Activated CD4-positive, alpha-beta memory T cell treated with anti-CD3 and anti-CD28 coated beads, Interleukin-2, amount 10 ng/mL, durations not matched to agents 7 days and 5 days (primary cell): Measurements from ENCODE around the gene HES6. TPM values are rescaled to one million over a fixed set of nuclear protein-coding genes. Genes with fewer than 3 reads are reported as not detected.
"Not testable (repeated sequence)": the region's sequence is repeated elsewhere in the genome, so short reads cannot be mapped to it uniquely, and the experiment has no call there.

Source experiments
- CTCF ChIA-PET: fragments of 350-600 bp; sonication (Branson Sonifier 250); formaldehyde crosslinking; loops from one replicate; lab custom pipeline; 2021; ENCODE audit warnings: antibody characterized with exemption, inconsistent platforms; lab: Charles Lee
- POLR2A ChIA-PET: fragments of 350-600 bp; sonication (Branson Sonifier 250); formaldehyde crosslinking; loops from one replicate; lab custom pipeline; 2021; ENCODE audit warnings: antibody characterized with exemption; lab: Charles Lee
- DNase-seq: peaks from one replicate; pipeline ENCODE4 v3.0.0-alpha.2; 2020
- H3K27ac Mint-ChIP-seq: one replicate; pipeline ENCODE4 v1.8.0; 2021; ENCODE audit warnings: mild to moderate bottlenecking, mixed read lengths
- H3K27me3 Mint-ChIP-seq: one replicate; pipeline ENCODE4 v1.8.0; 2021; ENCODE audit warnings: mixed read lengths
- H3K36me3 Mint-ChIP-seq: one replicate; pipeline ENCODE4 v1.8.0; 2021; ENCODE audit warnings: low read depth, mixed read lengths
- H3K4me1 Mint-ChIP-seq: one replicate; pipeline ENCODE4 v1.8.0; 2021; ENCODE audit warnings: mixed read lengths
- H3K4me3 Mint-ChIP-seq: one replicate; pipeline ENCODE4 v1.8.0; 2021; ENCODE audit warnings: mild to moderate bottlenecking, mixed read lengths
- H3K9me3 Mint-ChIP-seq: one replicate; pipeline ENCODE4 v1.8.0; 2021; ENCODE audit warnings: mixed read lengths
- total RNA-seq, 2 experiments: library from RNA; stranded (reverse); gene quantifications; one replicate each; pipeline ENCODE4 v1.2.3, GENCODE V29; 2021

The HES6 gene
- total RNA-seq, 2 experiments from 2014 or later: 2.7 to 3.7 TPM

DNA sequence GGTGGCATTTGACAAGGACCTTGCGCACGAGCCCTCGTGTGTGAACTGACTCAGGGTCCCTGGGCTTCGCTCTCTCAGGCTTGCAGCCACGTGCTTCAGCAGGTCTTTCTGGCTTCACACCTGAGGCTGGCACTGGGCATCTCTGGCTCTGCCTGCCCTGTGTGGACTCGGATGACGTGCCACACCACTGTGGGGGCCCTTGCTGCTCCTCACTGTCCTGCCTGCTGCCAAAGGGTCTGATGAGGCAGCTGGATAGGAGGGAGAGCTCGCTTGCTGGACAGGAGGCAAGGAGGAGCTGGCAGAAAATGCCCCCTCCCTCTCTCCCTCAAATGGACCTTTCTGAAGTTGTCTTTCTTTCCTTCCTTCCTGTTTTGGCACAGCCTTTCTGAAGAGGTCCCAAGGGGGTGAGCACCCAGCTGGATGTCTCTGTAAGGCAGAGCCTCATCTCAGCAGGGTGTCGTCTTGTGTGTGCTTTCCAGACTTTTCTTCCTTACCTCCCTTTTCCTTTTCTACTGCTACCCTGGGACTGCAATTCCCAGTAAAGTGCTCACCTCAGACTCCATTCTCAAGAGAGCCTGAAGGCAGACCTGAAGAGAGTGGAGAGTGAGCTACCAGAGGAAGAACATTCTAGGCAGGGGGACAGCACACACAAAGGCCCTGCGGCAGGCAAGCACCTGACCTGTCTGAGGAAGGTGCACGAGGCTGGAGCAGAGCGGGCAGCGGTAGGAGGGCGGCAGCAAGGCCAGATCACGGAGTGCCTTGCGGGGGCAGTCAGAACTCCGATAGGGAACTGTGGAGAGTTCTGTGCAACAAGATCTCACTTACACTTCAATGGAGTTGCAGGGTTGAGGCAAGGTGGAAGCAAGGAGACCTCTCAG, 43.3 kb upstream of the HES6 start:
- H3K36me3 Mint-ChIP-seq: no peaks in the 10 kb centered on the region
- H3K4me3 Mint-ChIP-seq: no peak overlapping the region
- ChIA-PET POLR2A (no interaction called here), CTCF (interaction anchor here (3.1 kb wide), 1 partner anchor 20 kb away, joined by 10 read pairs; no protein-coding TSS in a partner anchor)
- H3K4me1 Mint-ChIP-seq: peaks cover 10% of the 10 kb centered on the region
- no peak for DNase-seq
- no peak overlapping the region for H3K27ac Mint-ChIP-seq
- H3K27me3 Mint-ChIP-seq: no peaks in the 10 kb centered on the region
- H3K9me3 Mint-ChIP-seq: no peaks in the 10 kb centered on the region

DNA sequence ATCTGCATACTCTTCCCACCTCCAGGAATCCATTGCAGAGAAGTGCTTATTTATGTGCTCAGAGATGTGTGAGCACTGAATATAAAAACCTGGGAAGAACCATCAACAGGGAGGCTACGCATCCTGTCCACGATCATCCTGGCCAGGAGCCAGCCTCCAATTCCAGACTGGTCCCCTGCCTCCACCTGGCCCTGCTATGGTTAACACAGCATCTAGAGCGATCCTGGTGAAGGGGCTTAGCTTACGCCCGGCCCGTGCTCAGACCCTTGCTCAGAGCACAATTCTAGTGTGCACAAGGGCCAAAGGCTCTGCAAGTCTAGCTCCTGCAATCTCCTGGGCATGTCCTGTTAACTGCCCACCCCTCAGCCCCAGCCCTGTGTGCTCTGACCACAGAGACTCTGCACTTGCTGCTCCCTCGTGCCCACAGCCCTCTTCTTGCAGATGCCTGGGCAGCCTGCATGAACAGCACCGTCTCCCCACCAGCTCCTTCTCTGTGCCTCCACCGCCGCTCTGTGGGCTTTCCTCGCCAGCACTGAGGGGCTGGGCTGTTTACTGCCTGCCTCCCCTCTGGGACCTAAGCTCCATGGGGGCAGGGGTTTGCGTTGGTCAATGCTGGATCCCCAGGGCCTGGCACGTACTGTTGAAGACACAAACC, 42.1 kb upstream of the HES6 start:
- no peaks in the 10 kb centered on the region for H3K36me3 Mint-ChIP-seq
- H3K4me3 Mint-ChIP-seq: no peak overlapping the region
- no peak overlapping the region for H3K27ac Mint-ChIP-seq
- ChIA-PET CTCF (no interaction called here), POLR2A (no interaction called here)
- DNase-seq: no peak
- H3K9me3 Mint-ChIP-seq: no peaks in the 10 kb centered on the region
- H3K27me3 Mint-ChIP-seq: no peaks in the 10 kb centered on the region
- H3K4me1 Mint-ChIP-seq: peaks cover 1% of the 10 kb centered on the region

DNA sequence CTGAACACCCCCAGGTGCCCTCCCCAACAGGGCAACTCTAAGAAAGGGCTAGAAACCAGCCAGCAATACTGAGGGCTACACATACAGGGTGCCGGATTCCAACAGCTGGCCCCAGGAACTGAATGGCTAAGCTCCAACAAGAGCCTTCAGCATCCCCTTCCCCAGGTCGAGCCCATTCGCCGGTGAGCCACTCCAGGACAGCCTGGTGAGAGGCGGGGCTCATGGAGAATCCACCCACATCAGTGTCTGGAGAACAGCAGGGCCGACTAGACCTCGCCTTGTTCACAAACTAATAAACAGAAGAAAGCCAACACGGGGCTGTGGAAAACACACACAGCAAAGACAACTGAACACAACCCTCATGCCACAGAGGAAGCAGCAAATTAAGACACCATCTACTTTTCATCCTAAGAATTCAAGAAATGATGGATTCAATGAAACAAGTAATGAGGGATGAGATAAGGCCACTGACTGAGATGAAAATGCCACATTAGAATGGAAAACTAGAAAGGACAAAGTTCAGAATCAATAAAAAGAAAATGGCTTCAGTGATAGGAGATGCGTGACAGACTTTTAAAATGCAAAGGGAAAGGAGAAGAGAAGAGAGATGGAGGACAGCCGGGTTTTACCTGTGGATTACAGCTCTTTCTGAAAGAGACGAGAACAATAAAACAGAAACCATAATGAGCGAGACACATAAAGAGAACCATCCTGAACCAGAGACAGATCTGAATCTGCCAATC, 40.4 kb upstream of the HES6 start:
- Mint-ChIP-seq H3K36me3 (peaks cover 4% of the 10 kb centered on the region), H3K4me1 (no peaks in the 10 kb centered on the region), H3K9me3 (no peaks in the 10 kb centered on the region), H3K4me3 (no peak overlapping the region), H3K27me3 (no peaks in the 10 kb centered on the region), H3K27ac (no peak overlapping the region)
- DNase-seq: no peak
- ChIA-PET POLR2A (no interaction called here), CTCF (no interaction called here)

DNA sequence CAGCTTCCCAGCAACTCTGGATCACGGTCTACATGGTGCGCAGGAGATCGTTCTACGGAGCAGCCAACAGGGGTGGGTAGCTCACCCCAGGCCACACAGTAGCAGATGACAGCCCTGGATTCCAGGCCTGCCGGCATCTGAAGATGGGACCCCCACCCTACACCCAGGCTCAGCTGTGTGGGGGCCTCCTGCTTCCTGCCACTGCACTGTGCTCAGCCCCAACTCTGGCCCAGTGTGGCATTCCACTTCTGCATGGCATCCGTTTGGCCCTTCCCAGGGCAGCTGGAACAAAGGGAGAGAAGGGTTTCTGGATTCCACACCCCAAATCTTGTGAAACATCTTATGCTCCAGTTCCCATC, 39.5 kb upstream of the HES6 start:
- H3K4me3 Mint-ChIP-seq: no peak overlapping the region
- ChIA-PET CTCF (no interaction called here), POLR2A (no interaction called here)

DNA sequence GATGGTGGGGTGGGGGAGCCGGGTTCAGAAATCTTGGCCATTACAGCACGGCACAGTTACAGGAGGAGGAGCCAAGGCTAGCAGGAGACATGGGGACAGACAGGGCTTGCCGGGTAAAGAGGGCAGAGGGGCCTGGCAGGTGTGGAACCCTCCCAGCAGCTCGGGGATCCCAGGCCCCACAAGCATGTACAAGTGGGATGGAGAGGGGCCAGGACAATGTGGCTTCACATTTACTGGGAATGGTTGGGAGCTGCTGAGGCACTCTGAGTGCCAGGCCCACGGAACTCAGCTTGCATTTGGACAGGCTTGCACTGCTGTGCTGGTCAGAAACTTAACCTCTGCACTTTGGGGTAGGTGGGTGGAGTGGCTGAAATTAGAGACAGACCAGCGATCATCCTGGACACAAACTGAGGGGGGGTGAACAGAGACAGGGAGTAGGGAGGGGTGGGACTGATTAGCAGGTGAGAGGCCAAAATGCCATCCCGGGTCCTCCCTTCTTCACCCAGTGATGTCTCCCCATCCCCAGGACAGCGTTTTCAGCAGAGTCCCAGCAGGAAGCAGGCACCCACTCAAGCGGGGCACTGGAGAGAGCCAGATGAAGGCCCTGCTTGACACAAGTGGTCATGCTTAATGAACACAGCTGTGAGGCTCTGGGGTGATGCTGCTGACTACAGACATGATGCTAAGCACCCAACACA, 38.9 kb upstream of the HES6 start:
- ChIA-PET POLR2A (interaction anchor here (0.7 kb wide), 1 partner anchor 48 kb away, joined by 3 read pairs; no protein-coding TSS in a partner anchor), CTCF (no interaction called here)
- H3K27me3 Mint-ChIP-seq: no peaks in the 10 kb centered on the region
- H3K9me3 Mint-ChIP-seq: no peaks in the 10 kb centered on the region
- H3K27ac Mint-ChIP-seq: no peak overlapping the region
- peaks cover 4% of the 10 kb centered on the region for H3K36me3 Mint-ChIP-seq
- no peaks in the 10 kb centered on the region for H3K4me1 Mint-ChIP-seq
- DNase-seq: no peak
- H3K4me3 Mint-ChIP-seq: no peak overlapping the region

More for the DNA sequence above, 39.5 kb upstream of the HES6 start:
- H3K4me1 Mint-ChIP-seq: no peaks in the 10 kb centered on the region
- no peak for DNase-seq
- no peak overlapping the region for H3K27ac Mint-ChIP-seq
- no peaks in the 10 kb centered on the region for H3K27me3 Mint-ChIP-seq
- H3K9me3 Mint-ChIP-seq: no peaks in the 10 kb centered on the region
- peaks cover 4% of the 10 kb centered on the region for H3K36me3 Mint-ChIP-seq

DNA sequence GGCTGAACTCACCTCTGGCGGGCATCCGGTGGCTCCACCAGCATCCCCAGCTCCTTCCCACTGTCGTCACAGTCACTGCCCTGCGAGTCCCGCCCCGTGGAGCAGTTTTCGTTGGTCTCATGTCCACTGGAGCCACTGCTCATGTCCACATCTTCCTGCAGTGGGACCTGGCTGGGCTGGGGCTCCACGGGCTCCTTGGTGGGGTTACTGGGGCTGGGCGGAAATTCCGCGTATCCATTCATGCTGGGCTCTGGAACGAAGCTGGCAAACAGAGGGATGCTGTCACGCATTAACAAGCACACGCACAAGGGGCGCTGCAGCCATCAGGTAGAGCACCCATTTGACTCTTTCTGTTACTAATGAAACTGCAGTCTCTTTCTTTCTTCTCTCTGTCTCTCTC, 37.9 kb upstream of the HES6 start:
- Mint-ChIP-seq H3K4me3 (no peak overlapping the region), H3K27me3 (no peaks in the 10 kb centered on the region), H3K36me3 (peaks cover 7% of the 10 kb centered on the region), H3K4me1 (no peaks in the 10 kb centered on the region), H3K27ac (no peak overlapping the region), H3K9me3 (no peaks in the 10 kb centered on the region)
- CTCF ChIA-PET: no interaction called here
- DNase-seq: no peak
- POLR2A ChIA-PET: no interaction called here

DNA sequence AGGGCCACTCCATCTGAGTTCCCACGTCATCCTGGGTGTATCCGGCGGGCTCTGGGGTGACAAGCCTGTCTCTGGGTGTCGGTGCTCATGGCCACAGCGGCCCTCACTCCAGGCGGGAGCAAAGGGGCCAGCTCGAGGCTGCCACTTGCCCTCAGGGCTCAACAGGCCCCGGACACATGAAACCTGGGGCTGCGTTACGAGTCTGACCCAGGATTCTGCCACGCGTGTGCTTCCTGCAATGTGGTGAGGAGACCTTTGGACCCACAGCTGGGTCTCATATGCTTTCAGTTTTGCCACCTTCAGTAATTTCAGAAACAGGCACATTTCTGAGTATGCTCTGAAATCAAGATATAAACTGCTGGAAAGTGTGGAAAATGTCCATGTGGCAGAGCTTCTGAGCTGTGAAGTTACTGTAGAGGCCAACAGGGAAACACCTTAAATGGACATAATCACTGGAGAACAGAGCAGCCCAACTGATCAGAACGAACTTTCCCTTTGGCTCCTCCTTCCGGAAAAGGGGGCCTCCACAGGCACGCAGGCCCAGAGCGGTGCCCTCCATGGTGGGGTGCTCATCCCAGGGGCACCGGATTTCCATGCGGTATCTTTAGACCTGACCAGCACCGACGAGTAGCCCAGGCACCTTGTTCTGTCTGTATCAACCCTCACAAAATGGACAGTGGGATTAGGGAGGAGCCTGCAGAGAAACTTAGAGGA, 34.5 kb upstream of the HES6 start:
- peaks cover 7% of the 10 kb centered on the region for H3K36me3 Mint-ChIP-seq
- H3K9me3 Mint-ChIP-seq: no peaks in the 10 kb centered on the region
- no peaks in the 10 kb centered on the region for H3K4me1 Mint-ChIP-seq
- H3K27ac Mint-ChIP-seq: no peak overlapping the region
- no peak overlapping the region for H3K4me3 Mint-ChIP-seq
- ChIA-PET CTCF (interaction anchor here (5.8 kb wide), 1 partner anchor 10 kb away, joined by 27 read pairs; no protein-coding TSS in a partner anchor), POLR2A (no interaction called here)
- H3K27me3 Mint-ChIP-seq: no peaks in the 10 kb centered on the region
- no peak for DNase-seq

DNA sequence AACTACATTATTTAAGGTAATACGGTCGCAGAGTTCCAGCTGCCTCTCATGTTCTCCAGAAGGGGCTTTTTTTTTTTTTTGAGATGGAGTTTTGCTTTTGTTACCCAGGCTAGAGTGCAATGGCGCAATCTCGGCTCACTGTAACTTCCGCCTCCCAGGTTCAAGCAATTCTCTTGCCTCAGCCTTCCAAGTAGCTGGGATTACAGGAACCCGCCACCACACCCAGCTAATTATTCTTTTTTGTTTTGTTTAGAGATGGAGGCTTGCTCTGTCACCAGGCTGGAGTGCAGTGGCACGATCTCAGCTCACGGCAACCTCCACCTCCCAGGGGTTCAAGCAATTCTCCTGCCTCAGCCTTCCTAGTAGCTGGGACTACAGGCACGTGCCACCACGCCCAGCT, 33.6 kb upstream of the HES6 start:
- POLR2A ChIA-PET: not testable (repeated sequence)

DNA sequence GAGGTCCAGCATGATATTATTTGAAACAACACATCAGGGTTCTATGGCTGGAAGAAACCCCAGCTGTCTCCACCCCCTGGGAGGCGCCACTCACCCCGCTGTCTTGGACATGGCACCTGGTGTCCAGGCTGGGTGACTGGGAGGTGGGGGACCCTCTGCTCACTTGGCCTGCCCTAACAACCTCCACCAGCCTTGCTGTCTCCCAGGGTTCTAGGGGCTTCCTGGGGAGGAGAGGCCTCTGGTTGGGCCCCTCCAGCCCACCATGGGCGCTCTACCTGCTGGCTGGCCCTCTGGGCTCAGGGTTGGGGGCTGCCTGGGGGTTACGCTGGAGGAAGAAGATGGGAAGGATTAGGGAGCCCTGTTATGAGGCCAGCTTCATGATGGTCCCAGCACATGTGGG, 32.3 kb upstream of the HES6 start:
- ChIA-PET POLR2A (no interaction called here), CTCF (interaction anchor here (5.8 kb wide), 1 partner anchor 8 kb away, joined by 27 read pairs; no protein-coding TSS in a partner anchor)
- H3K4me3 Mint-ChIP-seq: no peak overlapping the region
- no peak overlapping the region for H3K27ac Mint-ChIP-seq
- peaks cover under 1% of the 10 kb centered on the region for H3K4me1 Mint-ChIP-seq
- DNase-seq: no peak
- H3K36me3 Mint-ChIP-seq: peaks cover 8% of the 10 kb centered on the region
- H3K9me3 Mint-ChIP-seq: no peaks in the 10 kb centered on the region
- no peaks in the 10 kb centered on the region for H3K27me3 Mint-ChIP-seq

More for the DNA sequence above, 33.6 kb upstream of the HES6 start:
- DNase-seq, H3K9me3 Mint-ChIP-seq, H3K4me1 Mint-ChIP-seq, H3K27me3 Mint-ChIP-seq, H3K36me3 Mint-ChIP-seq, H3K27ac Mint-ChIP-seq, H3K4me3 Mint-ChIP-seq: not testable (repeated sequence)
- CTCF ChIA-PET: interaction anchor here (5.8 kb wide), 1 partner anchor 9 kb away, joined by 27 read pairs; no protein-coding TSS in a partner anchor

DNA sequence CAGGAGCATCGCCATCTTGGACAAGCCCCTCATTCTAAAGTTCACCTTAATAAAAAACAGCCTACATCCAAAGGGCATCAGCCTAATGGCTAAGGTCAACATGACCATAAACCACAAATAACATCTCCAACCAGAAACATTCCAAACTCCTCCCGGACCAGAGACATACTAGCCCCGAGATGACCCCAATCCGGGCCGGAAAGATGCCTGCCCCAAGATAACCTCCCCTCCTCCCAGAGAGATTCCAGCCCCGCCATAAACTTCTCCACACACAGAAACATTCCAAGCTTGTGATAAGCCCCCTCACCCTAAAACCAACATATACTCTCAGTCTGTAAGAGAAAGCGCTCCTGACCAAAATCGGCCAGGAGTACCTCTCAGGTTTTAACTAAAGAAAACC, 31.8 kb upstream of the HES6 start:
- H3K27ac Mint-ChIP-seq, POLR2A ChIA-PET, H3K4me3 Mint-ChIP-seq, H3K4me1 Mint-ChIP-seq, H3K36me3 Mint-ChIP-seq, H3K27me3 Mint-ChIP-seq, H3K9me3 Mint-ChIP-seq, DNase-seq: not testable (repeated sequence)
- CTCF ChIA-PET: interaction anchor here (5.8 kb wide), 1 partner anchor 7 kb away, joined by 27 read pairs; no protein-coding TSS in a partner anchor

DNA sequence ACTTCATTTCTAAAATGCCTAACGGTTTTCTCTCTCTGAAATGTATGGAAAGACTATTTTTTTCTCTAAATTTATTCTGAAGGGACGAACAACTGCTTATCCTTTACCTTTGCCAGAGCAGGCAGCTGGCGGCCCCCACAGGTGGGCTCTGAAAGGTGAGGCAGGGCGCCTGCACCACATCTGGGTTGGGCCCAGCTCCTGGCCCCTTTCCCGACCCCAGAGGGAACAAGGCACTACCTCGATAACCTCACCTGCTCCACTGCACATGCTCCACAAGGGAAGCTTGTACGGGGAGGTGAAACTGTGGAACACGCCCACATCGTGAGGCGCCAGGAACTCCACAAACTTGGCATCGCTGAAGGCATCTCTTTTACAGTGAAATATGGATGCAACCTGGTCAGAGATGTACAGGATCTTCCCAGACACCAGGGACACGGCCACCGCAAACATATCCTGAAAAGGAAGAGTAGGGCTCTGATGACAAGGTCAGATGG, 31.3 kb upstream of the HES6 start:
- POLR2A ChIA-PET: no interaction called here
- Mint-ChIP-seq H3K27ac (no peak overlapping the region), H3K9me3 (no peaks in the 10 kb centered on the region), H3K4me3 (no peak overlapping the region), H3K4me1 (peaks cover 3% of the 10 kb centered on the region), H3K27me3 (no peaks in the 10 kb centered on the region), H3K36me3 (peaks cover 5% of the 10 kb centered on the region)
- CTCF ChIA-PET: no interaction called here
- no peak for DNase-seq

DNA sequence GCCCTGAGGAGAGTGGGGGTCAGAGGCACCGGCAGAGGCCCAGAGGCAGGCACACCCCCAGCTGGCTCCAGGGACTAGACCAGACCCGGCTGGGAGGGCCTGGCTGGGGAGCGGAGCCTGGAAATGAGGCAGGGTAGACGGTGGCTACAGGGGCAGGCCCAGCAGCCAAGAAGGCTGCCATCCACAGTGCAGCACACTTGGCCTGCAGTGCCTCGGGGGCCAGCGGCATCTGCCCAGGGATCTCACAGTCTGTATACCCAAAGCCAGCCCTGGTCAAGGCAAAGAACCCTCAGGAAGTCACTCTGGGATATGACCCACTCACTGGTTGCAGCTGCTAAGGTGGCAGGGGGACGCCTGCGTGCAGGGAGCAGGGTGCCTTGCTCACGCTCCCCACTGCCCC, 30.8 kb upstream of the HES6 start:
- no peak overlapping the region for H3K27ac Mint-ChIP-seq
- H3K36me3 Mint-ChIP-seq: peaks cover 5% of the 10 kb centered on the region
- H3K9me3 Mint-ChIP-seq: no peaks in the 10 kb centered on the region
- no peak for DNase-seq
- ChIA-PET CTCF (no interaction called here), POLR2A (no interaction called here)
- H3K4me3 Mint-ChIP-seq: no peak overlapping the region
- H3K27me3 Mint-ChIP-seq: no peaks in the 10 kb centered on the region
- peaks cover 3% of the 10 kb centered on the region for H3K4me1 Mint-ChIP-seq
